Mucosa of gallbladder (tissue), 1 donor: Measurements from ENCODE around the gene TMEM132E. TPM values are rescaled to one million over a fixed set of nuclear protein-coding genes. Genes with fewer than 3 reads are reported as not detected.

Experiments used
- DNase-seq: peaks from one replicate; pipeline ENCODE4 v3.0.0-alpha.2; 2020; ENCODE audit warnings: low spot score
- total RNA-seq: library from RNA; stranded (reverse); gene quantifications from one replicate; pipeline ENCODE4 v1.2.1, GENCODE V29; 2021
- donor health status: DM: no; HTN: no; CAD: no.

Gene TMEM132E
- total RNA-seq, 1 donor from 2014 or later = 0.23 TPM

GRCh38 chr17:34569591-34569990, 9.8 kb upstream of the TMEM132E start:
- no peak for DNase-seq

GRCh38 chr17:34570506-34570905, 8.9 kb upstream of the TMEM132E start:
- no peak for DNase-seq

GRCh38 chr17:34571428-34572130, 7.8 kb upstream of the TMEM132E start:
- no peak for DNase-seq

- no peak for DNase-seq
These were observed 6.9 kb upstream of the TMEM132E start for GRCh38 chr17:34572483-34572882.

- DNase-seq = no peak
These were observed 4.2 kb upstream of the TMEM132E start for GRCh38 chr17:34575182-34575581.

- no peak for DNase-seq
These were observed 1.4 kb upstream of the TMEM132E start for GRCh38 chr17:34578016-34578415.

GRCh38 chr17:34578656-34579016, 746 bp upstream of the TMEM132E start:
- DNase-seq = no peak

- DNase-seq = no peak
These were observed 750 bp downstream of the TMEM132E start for GRCh38 chr17:34579979-34580684.

GRCh38 chr17:34580685-34581445, 1.5 kb downstream of the TMEM132E start:
- DNase-seq = no peak

- no peak for DNase-seq
These were observed 2.2 kb downstream of the TMEM132E start for GRCh38 chr17:34581446-34582184.

- no peak for DNase-seq
These were observed 3.0 kb downstream of the TMEM132E start for GRCh38 chr17:34582185-34582900.

- no peak for DNase-seq
These were observed 3.5 kb downstream of the TMEM132E start for GRCh38 chr17:34582901-34583245.

GRCh38 chr17:34584805-34585416, 5.5 kb downstream of the TMEM132E start:
- no peak for DNase-seq

- DNase-seq = no peak
These were observed 7.0 kb downstream of the TMEM132E start for GRCh38 chr17:34586346-34586846.

- DNase-seq = no peak
These were observed 8.9 kb downstream of the TMEM132E start for GRCh38 chr17:34588266-34588665.

- DNase-seq = no peak
These were observed 10.0 kb downstream of the TMEM132E start for GRCh38 chr17:34589120-34589965.

- no peak for DNase-seq
These were observed 12.6 kb downstream of the TMEM132E start for GRCh38 chr17:34592002-34592401.

GRCh38 chr17:34596920-34597319, 17.5 kb downstream of the TMEM132E start:
- no peak for DNase-seq

GRCh38 chr17:34598161-34598776, 18.9 kb downstream of the TMEM132E start:
- DNase-seq = no peak
